MM.1S (cell line): ENCODE data around the gene RETSAT.

Experiments
- EZH2 ChIP-seq: fragments of 300-600 bp; sonication (generic); optimal IDR thresholded peaks from 2 replicates; pipeline ENCODE3; 2017; ENCODE audit warnings: low read depth, mild to moderate bottlenecking, antibody characterized with exemption, low read length, mixed read lengths
- EZH2phosphoT487 ChIP-seq: fragments of 300-600 bp; sonication (generic); IDR thresholded peaks from 2 replicates; pipeline ENCODE4 v1.6.1; 2018; ENCODE audit warnings: antibody characterized with exemption, low read length
- TF ChIP-seq, protein P1 (sequence below): fragments of 300-600 bp; sonication (generic); IDR thresholded peaks from 2 replicates; pipeline ENCODE4 v1.5.1; 2016; ENCODE audit warnings: antibody characterized with exemption, low read length, mixed read lengths

GRCh38 chr2:85395912-85396475 is 41.7 kb upstream of the RETSAT start:
- TF ChIP-seq, protein P1, sequence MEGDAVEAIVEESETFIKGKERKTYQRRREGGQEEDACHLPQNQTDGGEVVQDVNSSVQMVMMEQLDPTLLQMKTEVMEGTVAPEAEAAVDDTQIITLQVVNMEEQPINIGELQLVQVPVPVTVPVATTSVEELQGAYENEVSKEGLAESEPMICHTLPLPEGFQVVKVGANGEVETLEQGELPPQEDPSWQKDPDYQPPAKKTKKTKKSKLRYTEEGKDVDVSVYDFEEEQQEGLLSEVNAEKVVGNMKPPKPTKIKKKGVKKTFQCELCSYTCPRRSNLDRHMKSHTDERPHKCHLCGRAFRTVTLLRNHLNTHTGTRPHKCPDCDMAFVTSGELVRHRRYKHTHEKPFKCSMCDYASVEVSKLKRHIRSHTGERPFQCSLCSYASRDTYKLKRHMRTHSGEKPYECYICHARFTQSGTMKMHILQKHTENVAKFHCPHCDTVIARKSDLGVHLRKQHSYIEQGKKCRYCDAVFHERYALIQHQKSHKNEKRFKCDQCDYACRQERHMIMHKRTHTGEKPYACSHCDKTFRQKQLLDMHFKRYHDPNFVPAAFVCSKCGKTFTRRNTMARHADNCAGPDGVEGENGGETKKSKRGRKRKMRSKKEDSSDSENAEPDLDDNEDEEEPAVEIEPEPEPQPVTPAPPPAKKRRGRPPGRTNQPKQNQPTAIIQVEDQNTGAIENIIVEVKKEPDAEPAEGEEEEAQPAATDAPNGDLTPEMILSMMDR: no peak
- no peak for TF ChIP-seq EZH2
- no peak for TF ChIP-seq EZH2phosphoT487
